HG03378 (cell line): Measurements from ENCODE around the gene UBE2K.
"Not testable (repeated sequence)": the region's sequence is repeated elsewhere in the genome, so short reads cannot be mapped to it uniquely, and the experiment has no call there.

Experiments
- ATAC-seq: cut with Tn5 transposase; IDR thresholded peaks from one replicate; pipeline ENCODE4 v1.9.1; 2021; ENCODE audit warnings: mild to moderate bottlenecking, moderate library complexity; ENCODE audit not compliant: unreplicated experiment

Gene UBE2K

DNA sequence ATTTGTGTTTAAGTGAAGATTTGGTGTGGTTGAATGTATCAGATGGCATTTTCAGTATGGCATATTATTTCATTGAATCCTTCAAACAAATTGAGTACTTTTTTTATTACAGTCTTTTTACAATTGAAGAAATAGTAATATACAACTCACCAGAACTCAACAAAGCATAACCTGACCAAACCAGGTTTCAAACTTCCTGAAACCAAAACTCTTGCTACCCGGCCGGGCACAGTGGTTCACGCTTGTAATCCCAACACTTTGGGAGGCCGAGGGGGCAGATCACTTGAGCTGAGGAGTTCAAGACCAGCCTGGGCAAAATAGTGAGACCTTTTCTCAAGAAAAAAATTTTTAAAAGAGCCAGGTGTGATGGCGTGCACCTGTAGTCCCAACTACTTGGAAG, 94.2 kb downstream of the UBE2K start:
- no peak for ATAC-seq

DNA sequence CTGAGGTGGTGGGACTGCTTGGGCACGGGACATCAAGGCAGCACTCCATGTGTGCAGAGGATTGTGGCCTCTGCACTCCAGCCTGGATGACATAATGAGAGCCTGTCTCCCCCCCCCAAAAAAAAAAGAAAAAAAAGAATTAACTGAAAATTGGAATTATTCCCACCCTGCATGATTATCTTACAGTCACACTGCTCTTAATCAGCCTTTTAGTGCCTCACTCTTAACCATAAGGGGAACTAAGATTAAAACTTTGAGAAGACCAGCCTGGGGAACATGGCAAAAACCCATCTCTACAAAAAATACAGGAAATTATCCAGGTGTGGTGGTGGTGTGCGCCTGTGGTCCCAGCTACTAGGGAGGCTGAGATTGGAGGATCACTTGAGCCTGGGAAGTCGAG, 94.6 kb downstream of the UBE2K start:
- no peak for ATAC-seq

DNA sequence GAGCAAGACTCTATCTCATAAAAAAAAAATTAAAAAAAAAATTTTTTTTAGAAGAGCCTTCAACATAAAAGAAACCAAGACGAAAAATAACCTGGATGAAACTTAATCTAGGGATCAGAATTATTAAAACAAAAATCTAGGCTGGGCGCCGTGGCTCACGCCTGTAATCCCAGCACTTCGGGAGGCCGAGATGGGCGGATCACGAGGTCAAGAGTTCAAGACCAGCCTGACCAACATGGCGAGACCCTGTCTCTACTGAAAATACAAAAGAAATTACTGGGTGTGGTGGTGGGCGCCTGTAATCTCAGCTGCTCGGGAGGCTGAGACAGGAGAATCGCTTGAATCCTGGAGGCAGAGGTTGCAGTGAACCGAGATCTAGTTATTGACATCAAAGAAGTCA, 95.0 kb downstream of the UBE2K start:
- not testable (repeated sequence) for ATAC-seq

DNA sequence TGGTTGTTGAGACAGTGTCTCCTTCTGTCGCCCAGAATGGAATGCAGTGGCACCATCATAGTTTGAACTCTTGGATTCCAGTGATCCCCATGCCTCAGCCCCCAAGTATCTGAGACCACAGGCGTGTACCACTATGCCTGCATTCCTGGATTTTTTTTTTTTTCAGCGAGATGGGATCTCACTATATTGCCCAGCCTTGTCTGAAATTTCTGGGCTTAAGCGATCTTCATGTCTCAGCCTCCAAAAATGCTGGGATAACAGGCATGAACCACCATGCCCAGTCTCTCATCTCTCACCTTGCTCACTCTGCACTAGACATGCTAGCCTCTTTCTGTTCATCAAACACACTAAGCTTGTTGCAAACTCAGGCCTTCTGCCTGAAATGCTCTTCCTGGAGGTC, 104.1 kb downstream of the UBE2K start:
- no peak for ATAC-seq

DNA sequence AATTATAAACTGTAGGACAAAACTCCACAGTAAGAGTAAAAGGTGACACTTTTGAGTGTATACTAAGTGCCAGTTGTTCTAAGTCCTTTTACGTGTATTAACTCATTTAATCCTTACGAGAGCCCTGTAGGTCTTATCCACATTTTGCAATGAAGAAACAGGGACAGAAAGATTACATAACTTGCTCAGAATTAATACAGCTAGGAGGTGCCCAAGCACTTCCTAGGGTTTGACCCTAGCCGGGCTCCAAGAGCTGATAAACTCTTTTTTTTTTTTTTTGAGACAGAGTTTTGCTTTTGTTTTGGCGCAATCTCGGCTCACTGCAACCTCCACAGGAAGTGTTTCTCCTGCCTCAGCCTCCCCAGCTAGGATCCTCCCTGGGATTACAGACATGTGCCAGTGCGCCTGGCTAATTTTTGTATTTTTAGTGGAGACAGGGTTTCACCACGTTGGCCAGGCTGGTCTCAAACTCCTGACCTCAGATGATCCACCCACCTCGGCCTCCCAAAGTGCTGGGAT, 110.4 kb downstream of the UBE2K start:
- no peak for ATAC-seq

DNA sequence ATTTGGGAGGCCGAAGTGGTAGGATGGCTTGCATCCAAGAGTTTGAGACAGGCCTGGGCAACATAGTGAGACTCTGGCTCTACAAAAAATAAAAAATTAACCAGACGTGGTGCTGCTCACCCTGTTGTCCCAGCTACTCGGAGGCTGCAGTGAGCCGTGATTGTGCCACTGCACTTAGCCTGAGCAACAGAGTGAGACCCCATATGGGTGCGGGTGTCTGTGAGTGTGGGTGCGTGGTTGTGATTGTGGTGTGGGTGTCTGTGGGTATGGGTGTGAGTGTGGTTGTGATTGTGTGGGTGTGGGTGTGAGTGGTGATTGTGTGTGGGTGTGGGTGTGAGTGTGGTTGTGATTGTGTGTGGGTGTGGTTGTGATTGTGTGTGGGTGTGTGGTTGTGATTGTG, 114.6 kb downstream of the UBE2K start:
- no peak for ATAC-seq

DNA sequence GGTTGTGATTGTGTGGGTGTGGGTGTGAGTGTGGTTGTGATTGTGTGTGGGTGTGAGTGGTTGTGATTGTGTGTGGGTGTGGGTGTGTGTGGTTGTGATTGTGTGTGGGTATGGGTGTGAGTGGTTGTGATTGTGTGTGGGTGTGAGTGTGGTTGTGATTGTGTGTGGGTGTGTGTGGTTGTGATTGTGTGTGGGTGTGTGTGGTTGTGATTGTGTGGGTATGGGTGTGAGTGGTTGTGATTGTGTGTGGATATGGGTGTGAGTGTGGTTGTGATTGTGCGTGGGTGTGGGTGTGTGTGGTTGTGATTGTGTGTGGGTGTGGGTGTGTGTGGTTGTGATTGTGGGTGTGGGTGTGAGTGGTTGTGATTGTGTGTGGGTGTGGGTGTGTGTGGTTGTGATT, 115.1 kb downstream of the UBE2K start:
- not testable (repeated sequence) for ATAC-seq

DNA sequence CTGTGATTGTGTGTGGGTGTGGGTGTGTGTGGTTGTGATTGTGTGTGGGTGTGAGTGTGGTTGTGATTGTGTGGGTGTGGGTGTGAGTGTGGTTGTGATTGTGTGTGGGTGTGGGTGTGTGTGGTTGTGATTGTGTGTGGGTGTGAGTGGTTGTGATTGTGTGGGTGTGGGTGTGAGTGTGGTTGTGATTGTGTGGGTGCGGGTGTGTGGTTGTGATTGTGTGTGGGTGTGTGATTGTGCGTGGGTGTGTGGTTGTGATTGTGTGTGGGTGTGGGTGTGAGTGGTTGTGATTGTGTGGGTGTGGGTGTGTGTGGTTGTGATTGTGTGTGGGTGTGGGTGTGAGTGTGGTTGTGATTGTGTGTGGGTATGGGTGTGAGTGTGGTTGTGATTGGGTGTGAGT, 115.8 kb downstream of the UBE2K start:
- not testable (repeated sequence) for ATAC-seq

DNA sequence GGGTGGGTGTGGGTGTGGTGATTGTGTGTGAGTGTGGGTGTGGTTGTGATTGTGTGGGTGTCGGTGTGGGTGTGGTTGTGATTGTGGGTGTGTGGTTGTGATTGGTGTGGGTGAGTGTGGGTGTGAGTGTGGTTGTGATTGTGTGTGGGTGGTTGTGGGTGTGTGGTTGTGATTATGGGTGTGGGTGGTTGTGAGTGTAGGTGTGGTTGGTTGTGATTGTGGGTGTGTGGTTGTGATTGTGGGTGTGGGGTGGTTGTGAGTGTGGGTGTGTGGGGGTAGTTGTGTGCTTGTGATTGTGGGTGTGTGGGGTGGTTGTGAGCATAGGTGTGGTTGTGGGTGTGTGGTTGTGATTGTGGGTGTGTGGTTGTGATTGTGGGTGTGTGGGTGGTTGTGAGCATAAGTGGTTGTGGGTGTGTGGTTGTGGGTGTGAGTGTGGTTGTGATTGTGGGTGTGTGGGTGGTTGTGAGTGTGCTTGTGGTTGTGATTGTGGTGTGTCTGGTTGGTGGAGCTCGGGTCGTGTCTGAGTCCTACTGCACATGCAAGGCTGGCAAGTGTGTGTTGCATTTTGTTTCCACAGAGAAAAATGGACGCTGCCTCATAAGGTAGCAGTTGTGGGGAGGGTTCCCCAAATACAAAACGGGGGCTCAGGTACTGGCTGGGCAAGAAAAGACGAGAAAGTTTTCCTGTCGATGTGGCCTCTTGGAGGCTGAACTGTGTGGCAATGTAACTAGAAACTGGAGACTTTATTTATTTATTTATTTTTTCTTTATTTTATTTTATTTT, 116.7 kb downstream of the UBE2K start:
- no peak for ATAC-seq

DNA sequence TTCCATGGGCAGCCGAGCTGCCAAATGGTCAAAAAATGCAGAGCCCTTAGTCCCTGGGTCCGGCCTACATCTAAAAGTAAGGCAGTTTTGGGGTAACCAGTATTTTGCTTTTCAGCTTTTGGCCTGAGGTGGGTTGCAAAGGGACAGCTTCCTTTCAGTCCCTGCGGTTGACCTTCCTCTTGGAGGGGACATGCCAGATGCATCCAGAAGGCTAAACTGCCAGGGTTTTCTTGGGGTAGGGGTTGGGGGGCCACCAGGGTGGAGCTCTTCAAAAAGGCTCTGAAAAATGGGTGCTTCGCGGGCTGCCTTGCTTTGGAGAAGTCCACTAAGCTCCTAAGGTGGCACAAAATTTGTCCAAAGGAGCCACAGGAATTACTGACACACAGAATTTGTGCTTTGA, 120.7 kb downstream of the UBE2K start:
- ATAC-seq, result no peak

DNA sequence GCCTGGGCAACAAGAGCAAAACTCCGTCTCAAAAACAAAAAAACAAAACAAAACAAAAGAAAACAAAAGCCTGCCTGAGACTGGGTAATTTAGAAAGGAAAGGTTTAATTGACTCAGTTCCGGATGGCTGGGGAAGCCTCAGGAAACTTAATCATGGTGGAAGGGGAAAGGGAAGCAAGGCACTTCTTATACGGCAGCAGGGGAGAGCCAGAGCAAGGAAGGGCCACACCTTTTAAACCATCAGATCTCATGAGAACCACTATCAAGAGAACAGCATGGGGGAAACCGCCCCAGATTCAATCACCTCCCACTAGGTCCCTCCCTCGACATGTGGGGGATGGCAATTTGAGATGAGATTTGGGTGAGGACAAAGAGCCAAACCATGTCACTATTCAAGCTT, 122.2 kb downstream of the UBE2K start:
- ATAC-seq, result no peak

DNA sequence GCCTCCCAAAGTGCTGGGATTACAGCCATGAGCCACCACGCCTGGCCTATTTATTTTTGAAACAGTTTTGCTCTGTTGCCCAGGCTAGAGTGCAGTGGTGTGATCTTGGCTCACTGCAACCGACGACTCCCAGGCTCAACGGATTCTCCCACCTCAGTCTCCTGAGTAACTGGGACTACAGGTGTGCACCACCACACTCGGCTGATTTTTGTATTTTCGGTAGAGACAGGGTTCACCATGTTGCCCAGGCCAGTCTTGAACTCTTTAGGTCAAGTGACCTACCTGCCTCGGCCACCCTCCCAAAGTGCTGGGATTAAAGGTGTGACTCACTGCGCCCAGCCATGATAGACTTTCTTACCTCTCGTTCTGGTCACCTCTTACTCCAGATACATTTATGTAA, 124.0 kb downstream of the UBE2K start:
- no peak for ATAC-seq

DNA sequence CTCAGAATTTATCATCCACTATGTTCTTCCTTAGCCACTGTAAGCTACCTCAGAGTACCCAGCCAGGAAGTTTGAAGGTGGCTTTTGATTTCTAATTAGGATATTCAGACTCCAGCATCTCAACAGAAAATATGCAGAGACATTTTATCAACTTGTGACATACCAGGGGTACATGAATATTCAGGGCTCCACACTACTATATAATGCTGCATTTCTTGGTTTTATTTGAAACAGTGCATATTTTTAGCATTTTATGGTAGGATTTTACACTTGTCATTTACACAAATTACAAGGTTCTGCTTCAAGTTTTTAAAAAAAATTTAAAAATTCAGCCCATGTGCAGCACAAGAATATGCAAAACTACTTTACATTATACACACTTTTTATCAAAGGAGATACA, 124.7 kb downstream of the UBE2K start:
- ATAC-seq, result no peak

DNA sequence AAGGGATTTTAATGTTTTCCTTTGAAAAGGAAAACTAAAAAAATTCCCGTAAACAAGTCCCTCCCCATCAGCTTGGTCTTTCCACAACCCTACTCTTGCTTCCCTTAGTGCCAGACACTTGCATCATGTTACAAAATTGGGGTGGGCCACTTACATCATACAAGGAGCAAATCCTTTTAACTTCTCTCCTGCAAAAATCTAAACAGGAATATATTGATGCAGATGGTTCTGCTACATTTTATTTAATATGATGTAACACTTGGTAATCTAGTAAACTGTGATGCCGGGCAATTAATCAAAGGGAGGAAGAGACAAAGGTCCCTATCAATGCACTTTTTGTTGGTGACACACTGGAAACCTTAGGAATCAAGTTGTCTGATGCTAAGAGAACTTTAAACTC, 125.3 kb downstream of the UBE2K start:
- no peak for ATAC-seq

DNA sequence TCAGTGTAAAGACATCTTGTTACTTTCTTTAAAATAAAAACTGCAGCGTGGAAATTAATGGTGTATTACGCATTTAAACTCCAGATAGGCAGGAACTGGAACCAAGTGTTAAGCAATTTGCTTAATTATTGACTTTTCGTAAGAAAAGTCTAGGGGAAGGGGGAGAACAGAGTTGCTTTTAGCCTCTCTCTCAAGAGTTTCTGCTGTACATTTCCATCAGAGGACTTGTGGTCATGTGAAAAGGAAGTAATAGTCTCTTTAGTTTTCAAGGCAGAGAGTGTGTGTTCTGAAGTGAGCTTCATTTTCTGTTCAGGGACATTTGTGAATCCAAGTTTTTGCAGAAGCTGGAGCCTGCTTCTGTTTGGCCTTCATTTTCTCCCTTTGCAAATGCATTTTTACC, 127.2 kb downstream of the UBE2K start:
- no peak for ATAC-seq

DNA sequence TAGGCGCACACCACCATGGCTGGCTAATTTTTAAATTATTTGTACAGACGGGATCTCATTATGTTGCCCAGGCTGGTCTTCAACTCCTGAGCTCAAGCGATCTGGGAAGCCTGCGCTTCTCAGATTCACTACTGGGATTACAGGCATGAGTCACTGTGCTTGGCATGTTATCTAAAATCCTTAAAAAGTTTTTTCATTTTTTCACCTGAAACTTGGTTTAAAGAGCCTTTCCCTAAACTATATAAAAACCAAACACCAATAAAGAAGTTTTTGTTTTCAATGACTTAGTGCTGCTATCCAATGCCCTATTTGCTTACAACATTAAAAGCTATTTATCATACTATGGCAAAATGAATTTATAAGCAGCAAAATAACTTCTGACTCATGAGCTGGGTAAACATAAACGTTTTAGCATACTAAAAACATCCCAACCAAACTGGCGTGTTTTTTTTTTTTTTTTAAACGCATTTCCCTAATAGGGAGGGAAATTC, 127.8 kb downstream of the UBE2K start:
- ATAC-seq, result no peak
